ENCODE measurements around the gene ACOXL.

ACOXL gene

DNA sequence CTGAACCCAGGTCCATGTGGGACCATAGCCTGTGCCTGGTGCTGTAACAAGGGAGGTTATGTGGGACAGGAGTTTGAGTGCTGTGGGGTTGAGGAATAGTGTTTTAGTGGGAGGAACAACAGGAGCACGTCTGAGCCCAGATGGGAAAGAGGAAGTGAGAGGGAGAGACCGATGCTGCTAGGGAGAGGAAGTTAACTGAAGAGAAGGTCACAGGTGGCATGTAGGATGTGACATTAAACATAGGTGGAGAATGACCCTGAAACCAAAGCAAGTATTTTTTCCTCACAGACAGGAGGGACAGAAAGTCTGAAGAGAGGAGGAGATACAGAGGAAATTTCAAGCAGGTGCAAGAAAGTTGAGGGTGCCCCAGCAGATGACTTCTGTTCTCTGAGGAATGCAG, 87.8 kb downstream of the ACOXL start:
- WGBS (ENCODE audit: insufficient coverage, insufficient read length), result no CpG with 5 or more reads among the region's 2 CpGs
- DNase-seq (ENCODE audit: low read depth, low spot score), result no peak
- H3K9me3 ChIP-seq (ENCODE audit: control insufficient read depth, insufficient read depth, low read length), result no peaks in the 10 kb centered on the region
- H3K4me3 ChIP-seq (ENCODE audit: low read length), result no peak overlapping the region
- no peaks in the 10 kb centered on the region; the same call in 1 of the 2 replicates for H3K27me3 ChIP-seq (ENCODE audit: control insufficient read depth, insufficient read depth, low read length)
- no peaks in the 10 kb centered on the region for H3K4me1 ChIP-seq (ENCODE audit: control insufficient read depth, insufficient read depth, low read length)
- no peaks in the 10 kb centered on the region for H3K36me3 ChIP-seq (ENCODE audit: control insufficient read depth, insufficient read depth, low read length)
- no peak overlapping the region for H3K27ac ChIP-seq (ENCODE audit: low read length)

DNA sequence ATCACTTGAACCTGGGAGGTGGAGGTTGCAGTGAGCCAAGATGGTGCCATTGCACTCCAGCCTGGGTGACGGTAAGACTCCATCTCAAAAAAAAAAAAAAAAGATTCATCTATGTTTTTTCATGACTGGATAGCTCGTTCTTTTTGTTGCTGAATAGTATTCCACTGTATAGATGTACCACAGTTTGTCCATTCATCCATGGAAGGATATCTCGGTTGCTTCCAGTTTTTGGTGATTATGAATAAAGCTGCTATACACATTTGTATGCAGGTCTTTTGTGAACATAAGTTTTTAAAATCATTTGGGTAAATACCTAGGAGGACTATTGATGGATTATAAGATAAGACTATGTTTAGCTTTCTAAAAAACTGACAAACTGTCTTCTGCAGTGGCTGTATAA, 90.8 kb downstream of the ACOXL start:
- no peak for DNase-seq (ENCODE audit: low read depth, low spot score)
- no peak overlapping the region for H3K27ac ChIP-seq (ENCODE audit: low read length)
- WGBS (ENCODE audit: insufficient coverage, insufficient read length), result no CpG with 5 or more reads among the region's 3 CpGs

DNA sequence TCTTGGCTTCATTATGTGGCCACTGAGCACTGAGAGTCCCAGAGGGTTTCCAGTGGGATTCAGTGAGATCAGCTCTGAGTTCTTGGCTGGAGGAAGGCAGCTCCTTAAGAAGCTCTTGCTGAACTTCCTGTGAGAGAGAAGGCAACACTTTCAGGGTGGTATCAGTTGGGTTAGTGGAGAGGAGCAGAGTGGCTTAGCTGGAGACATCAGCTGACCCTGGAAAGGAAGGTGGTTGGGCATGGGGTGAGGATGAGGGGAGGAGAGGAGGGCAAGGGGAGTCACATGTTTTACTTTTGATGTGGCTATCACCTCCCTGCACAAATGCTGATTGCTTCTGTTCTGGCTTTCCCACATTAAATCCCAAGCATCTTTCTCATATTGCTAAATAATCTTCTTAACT, 95.1 kb downstream of the ACOXL start:
- H3K36me3 ChIP-seq (ENCODE audit: control insufficient read depth, insufficient read depth, low read length), result no peaks in the 10 kb centered on the region
- no peak overlapping the region for H3K4me3 ChIP-seq (ENCODE audit: low read length)
- no peaks in the 10 kb centered on the region for H3K4me1 ChIP-seq (ENCODE audit: control insufficient read depth, insufficient read depth, low read length)
- H3K27me3 ChIP-seq (ENCODE audit: control insufficient read depth, insufficient read depth, low read length), result no peaks in the 10 kb centered on the region
- no peaks in the 10 kb centered on the region for H3K9me3 ChIP-seq (ENCODE audit: control insufficient read depth, insufficient read depth, low read length)
- H3K27ac ChIP-seq (ENCODE audit: low read length), result no peak overlapping the region
- no peak for DNase-seq (ENCODE audit: low read depth, low spot score)

More for the DNA sequence above, 90.8 kb downstream of the ACOXL start:
- Histone ChIP-seq H3K36me3 (ENCODE audit: control insufficient read depth, insufficient read depth, low read length) (no peaks in the 10 kb centered on the region), H3K4me3 (ENCODE audit: low read length) (no peak overlapping the region), H3K9me3 (ENCODE audit: control insufficient read depth, insufficient read depth, low read length) (no peaks in the 10 kb centered on the region), H3K27me3 (ENCODE audit: control insufficient read depth, insufficient read depth, low read length) (no peaks in the 10 kb centered on the region; the same call in 1 of the 2 replicates), H3K4me1 (ENCODE audit: control insufficient read depth, insufficient read depth, low read length) (no peaks in the 10 kb centered on the region)

DNA sequence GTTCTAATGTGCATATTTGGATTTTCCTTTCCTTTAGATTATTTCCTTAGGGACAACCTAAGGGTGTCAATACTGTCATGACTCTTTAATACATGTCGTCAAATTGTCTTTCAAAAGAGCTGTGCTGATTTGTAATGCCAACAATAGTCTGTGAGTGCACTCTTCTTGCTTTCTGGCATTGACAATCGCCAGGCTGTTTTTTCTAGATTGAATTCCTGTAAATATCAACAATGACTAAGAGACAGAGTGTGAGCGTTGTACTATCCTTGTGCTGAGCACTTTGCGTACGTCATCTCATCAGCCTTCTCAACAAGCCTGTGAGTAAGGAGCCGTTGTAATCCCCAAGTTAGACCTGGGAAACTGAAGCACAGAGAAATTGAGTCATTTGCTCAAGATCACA, 96.0 kb downstream of the ACOXL start:
- Histone ChIP-seq H3K27me3 (ENCODE audit: control insufficient read depth, insufficient read depth, low read length) (no peaks in the 10 kb centered on the region), H3K27ac (ENCODE audit: low read length) (no peak overlapping the region), H3K36me3 (ENCODE audit: control insufficient read depth, insufficient read depth, low read length) (no peaks in the 10 kb centered on the region), H3K4me3 (ENCODE audit: low read length) (no peak overlapping the region), H3K9me3 (ENCODE audit: control insufficient read depth, insufficient read depth, low read length) (no peaks in the 10 kb centered on the region), H3K4me1 (ENCODE audit: control insufficient read depth, insufficient read depth, low read length) (no peaks in the 10 kb centered on the region)
- no peak for DNase-seq (ENCODE audit: low read depth, low spot score)
- WGBS (ENCODE audit: insufficient coverage, insufficient read length), result no CpG with 5 or more reads among the region's 6 CpGs

DNA sequence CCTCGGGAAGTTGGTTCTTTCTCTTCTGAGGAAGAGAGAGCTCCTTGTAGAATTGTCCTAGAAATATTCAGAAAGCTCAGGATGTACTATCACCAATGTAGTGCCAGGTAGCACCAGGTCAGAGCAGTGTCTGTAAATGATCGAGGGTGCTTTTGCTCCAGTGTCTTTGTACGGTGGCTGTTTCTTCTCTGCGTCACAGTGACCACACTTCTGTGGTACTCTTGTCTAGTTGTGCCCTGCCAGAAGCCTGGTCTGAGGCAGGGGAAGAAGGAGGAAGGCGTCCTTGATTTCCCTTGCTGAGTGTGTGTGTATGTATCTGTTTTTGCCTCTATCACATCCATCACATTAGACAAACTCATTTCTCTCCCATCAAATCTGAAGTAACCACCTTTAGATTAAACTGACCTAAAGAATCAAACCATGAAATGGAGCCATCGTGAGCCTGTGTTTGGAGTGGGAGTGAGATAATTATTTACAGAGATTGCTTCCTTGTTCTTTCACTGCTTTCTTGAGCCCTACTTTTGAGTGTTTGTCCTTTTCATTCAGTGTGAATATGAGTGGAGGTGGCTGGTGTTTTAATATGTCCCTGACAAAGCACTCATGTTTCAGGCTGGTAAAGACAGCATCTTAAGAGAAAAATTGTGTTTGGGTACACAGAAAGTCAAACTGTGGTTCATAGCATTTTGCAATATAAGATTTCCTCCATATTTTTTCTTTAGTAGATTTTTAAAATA, 97.2 kb downstream of the ACOXL start:
- no CpG with 5 or more reads among the region's 6 CpGs for WGBS (ENCODE audit: insufficient coverage, insufficient read length)
- H3K4me3 ChIP-seq (ENCODE audit: low read length), result no peak overlapping the region
- H3K27ac ChIP-seq (ENCODE audit: low read length), result no peak overlapping the region
- DNase-seq (ENCODE audit: low read depth, low spot score), result no peak
- no peaks in the 10 kb centered on the region for H3K36me3 ChIP-seq (ENCODE audit: control insufficient read depth, insufficient read depth, low read length)
- H3K27me3 ChIP-seq (ENCODE audit: control insufficient read depth, insufficient read depth, low read length), result no peaks in the 10 kb centered on the region
- peaks cover 3% of the 10 kb centered on the region for H3K4me1 ChIP-seq (ENCODE audit: control insufficient read depth, insufficient read depth, low read length)
- H3K9me3 ChIP-seq (ENCODE audit: control insufficient read depth, insufficient read depth, low read length), result no peaks in the 10 kb centered on the region

DNA sequence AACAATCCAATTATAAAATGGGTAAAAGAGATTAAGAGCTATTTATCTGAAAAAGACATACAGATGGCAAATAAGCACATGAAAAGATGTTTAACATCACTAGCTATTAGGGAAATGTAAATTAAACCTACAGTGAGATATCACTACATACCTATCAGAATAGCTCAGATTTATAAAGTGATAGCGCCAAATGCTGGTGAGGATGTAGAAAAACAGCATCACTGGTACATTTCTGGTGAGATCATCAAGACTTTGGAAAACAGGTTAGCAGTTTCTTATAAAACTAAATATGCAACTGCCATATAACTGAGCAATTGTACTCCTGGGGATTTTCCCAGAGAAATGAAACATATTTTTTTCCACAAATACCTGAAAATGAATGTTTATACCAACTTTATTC, 100.4 kb downstream of the ACOXL start:
- H3K27me3 ChIP-seq (ENCODE audit: control insufficient read depth, insufficient read depth, low read length), result no peaks in the 10 kb centered on the region
- no peak overlapping the region for H3K27ac ChIP-seq (ENCODE audit: low read length)
- no peaks in the 10 kb centered on the region for H3K9me3 ChIP-seq (ENCODE audit: control insufficient read depth, insufficient read depth, low read length)
- H3K4me3 ChIP-seq (ENCODE audit: low read length), result no peak overlapping the region
- no peak for DNase-seq (ENCODE audit: low read depth, low spot score)
- H3K4me1 ChIP-seq (ENCODE audit: control insufficient read depth, insufficient read depth, low read length), result peaks cover 15% of the 10 kb centered on the region
- no peaks in the 10 kb centered on the region for H3K36me3 ChIP-seq (ENCODE audit: control insufficient read depth, insufficient read depth, low read length)
- WGBS (ENCODE audit: insufficient coverage, insufficient read length), result no CpG with 5 or more reads among the region's 1 CpG

DNA sequence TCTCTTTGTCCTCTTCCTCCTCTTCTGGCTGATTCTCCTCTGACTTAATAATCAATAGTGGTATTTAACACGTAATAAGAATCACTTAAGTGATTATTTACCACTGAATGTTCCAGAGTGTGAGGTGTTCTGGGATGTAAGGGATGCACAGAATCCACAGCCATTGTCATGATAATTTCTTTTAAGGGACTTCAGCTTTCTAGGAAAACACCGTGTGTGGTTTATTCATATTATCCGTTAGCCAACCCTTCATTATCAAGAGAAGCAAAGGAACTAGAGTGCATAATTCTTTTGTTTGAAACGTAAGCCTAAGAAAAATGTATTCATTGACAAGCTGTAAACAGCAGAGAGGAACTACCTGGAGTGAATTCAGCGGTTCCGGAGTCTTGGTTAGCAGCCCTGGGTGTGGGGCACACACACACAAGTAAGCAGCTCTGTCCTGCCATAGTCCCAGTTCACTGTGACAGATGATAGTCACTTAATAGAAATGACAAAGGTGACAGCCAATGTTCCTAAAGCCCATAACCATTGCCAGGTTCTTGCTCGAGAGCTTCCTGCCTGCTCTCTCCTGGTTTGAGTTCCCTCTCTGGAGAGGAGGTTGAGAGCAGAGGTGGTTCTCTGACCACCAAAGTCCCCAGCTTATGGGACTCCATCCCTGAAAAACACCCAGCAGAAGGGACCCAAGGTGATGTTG, 101.9 kb downstream of the ACOXL start:
- Histone ChIP-seq H3K36me3 (ENCODE audit: control insufficient read depth, insufficient read depth, low read length) (no peaks in the 10 kb centered on the region), H3K4me1 (ENCODE audit: control insufficient read depth, insufficient read depth, low read length) (peaks cover 19% of the 10 kb centered on the region), H3K27ac (ENCODE audit: low read length) (no peak overlapping the region), H3K27me3 (ENCODE audit: control insufficient read depth, insufficient read depth, low read length) (no peaks in the 10 kb centered on the region), H3K4me3 (ENCODE audit: low read length) (no peak overlapping the region), H3K9me3 (ENCODE audit: control insufficient read depth, insufficient read depth, low read length) (no peaks in the 10 kb centered on the region)
- WGBS (ENCODE audit: insufficient coverage, insufficient read length), result no CpG with 5 or more reads among the region's 7 CpGs
- no peak for DNase-seq (ENCODE audit: low read depth, low spot score)

DNA sequence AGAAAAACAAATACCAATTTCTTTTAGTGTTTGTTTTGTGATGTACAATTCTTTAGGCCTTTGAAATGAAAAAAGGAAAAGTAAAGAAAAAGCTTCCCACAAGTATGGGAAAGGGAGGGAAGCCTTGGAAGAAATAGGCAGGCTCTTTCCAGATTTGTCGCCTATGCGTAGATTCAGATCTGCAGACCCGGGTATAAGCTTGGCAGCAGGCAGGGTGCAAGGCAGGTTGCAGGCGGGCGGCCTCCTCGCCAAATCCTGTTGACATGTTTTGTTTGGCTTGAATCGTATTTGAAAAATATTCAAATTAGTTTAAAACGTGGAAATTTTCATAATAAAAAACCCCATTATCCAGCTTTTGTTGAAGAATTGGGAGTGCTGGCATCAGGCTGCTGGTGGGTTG, 104.3 kb downstream of the ACOXL start:
- Histone ChIP-seq H3K27me3 (ENCODE audit: control insufficient read depth, insufficient read depth, low read length) (no peaks in the 10 kb centered on the region), H3K36me3 (ENCODE audit: control insufficient read depth, insufficient read depth, low read length) (no peaks in the 10 kb centered on the region), H3K9me3 (ENCODE audit: control insufficient read depth, insufficient read depth, low read length) (no peaks in the 10 kb centered on the region), H3K27ac (ENCODE audit: low read length) (no peak overlapping the region), H3K4me1 (ENCODE audit: control insufficient read depth, insufficient read depth, low read length) (peaks cover 19% of the 10 kb centered on the region), H3K4me3 (ENCODE audit: low read length) (no peak overlapping the region)
- no CpG with 5 or more reads among the region's 8 CpGs for WGBS (ENCODE audit: insufficient coverage, insufficient read length)
- no peak for DNase-seq (ENCODE audit: low read depth, low spot score)

DNA sequence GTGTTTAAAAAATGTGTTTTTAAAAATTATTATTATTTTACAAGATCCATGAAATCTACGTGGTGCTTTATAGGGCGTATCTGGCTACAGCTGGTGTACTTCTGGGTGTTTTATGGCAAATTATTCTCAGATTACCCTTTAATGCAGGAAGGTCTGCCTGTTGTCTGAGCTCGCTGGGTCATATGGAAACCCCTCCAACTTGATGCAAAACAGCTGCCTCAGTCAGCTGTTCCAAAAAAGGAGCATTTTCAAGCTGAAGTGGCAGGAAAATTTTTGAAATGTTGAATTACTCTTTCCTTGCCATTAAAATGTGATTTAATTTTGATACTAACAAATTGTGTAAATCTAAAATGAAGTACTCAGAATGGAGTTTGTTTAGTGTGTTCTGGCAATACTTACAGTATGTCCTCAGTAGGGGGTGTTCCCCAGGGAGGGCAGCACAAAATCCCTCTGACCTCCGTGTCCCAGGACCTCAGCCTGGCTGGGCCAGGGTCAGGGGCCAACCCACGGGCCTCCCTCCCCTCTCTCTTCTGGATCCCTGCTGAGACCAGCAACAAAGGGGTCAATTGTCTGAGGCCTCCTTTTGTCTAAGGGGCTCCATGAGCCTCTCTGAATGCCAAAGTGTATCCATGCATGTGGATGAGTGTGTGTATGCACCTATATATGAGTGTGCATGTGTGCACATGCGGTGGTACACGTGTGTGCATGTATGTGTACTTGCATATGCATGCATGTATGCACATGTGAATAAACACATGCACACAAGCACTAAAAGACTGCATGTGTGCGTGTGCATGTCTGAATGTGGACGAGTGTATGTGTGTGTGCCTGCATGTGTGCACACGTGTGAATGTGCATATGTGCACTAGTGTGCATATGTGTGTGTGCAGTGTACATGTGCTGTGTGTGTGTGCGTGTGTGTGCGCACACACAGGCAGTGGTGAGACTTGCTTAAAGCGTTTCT, 105.4 kb downstream of the ACOXL start:
- no peaks in the 10 kb centered on the region for H3K27me3 ChIP-seq (ENCODE audit: control insufficient read depth, insufficient read depth, low read length)
- peaks cover 19% of the 10 kb centered on the region for H3K4me1 ChIP-seq (ENCODE audit: control insufficient read depth, insufficient read depth, low read length)
- no CpG with 5 or more reads among the region's 13 CpGs for WGBS (ENCODE audit: insufficient coverage, insufficient read length)
- H3K36me3 ChIP-seq (ENCODE audit: control insufficient read depth, insufficient read depth, low read length), result no peaks in the 10 kb centered on the region
- H3K27ac ChIP-seq (ENCODE audit: low read length), result no peak overlapping the region
- no peak for DNase-seq (ENCODE audit: low read depth, low spot score)
- no peak overlapping the region for H3K4me3 ChIP-seq (ENCODE audit: low read length)
- no peaks in the 10 kb centered on the region for H3K9me3 ChIP-seq (ENCODE audit: control insufficient read depth, insufficient read depth, low read length)

DNA sequence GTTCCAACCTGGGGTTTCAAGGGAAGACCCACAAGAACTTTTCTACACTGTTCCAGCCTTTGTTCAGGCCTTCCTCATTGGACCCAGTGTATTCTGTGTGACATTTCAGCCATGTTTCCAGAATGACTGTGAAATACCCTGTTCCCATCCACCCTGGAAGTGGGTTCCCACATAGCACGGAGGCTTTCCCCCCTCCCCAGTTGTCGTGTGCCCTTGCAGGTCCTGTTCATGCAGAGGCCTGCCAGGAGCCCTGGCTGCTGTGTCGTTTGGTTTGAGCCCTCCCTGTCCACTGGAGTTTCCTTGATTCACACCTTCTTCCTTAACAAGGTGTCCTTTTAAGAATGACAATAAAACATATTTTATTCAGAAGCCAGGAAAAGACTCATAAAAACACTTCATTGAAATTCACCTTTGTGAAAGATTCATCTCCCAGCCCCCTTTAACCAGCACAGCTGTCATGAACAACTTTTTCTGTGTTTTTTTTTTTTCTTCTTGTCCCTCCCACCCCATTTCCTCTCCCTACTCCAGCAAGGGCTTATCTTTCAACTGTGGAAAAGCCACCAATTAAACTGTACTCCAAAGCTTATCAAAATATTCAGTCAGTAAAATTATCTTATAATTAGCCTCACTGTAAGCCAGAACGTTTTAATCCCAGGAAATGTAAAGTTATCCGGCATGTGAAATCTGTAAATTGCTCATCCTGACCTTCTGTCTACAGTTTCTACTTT, 106.4 kb downstream of the ACOXL start:
- no peak for DNase-seq (ENCODE audit: low read depth, low spot score)
- WGBS (ENCODE audit: insufficient coverage, insufficient read length), result no CpG with 5 or more reads among the region's 5 CpGs
- H3K27ac ChIP-seq (ENCODE audit: low read length), result no peak overlapping the region
- H3K36me3 ChIP-seq (ENCODE audit: control insufficient read depth, insufficient read depth, low read length), result no peaks in the 10 kb centered on the region
- no peak overlapping the region for H3K4me3 ChIP-seq (ENCODE audit: low read length)
- H3K27me3 ChIP-seq (ENCODE audit: control insufficient read depth, insufficient read depth, low read length), result no peaks in the 10 kb centered on the region
- peaks cover 19% of the 10 kb centered on the region for H3K4me1 ChIP-seq (ENCODE audit: control insufficient read depth, insufficient read depth, low read length)
- H3K9me3 ChIP-seq (ENCODE audit: control insufficient read depth, insufficient read depth, low read length), result no peaks in the 10 kb centered on the region

All from iPS DF 6.9 (cell line).